H1 (cell line): ENCODE data around the gene OXA1L. TPM values are rescaled to one million over a fixed set of nuclear protein-coding genes. Genes with fewer than 3 reads are reported as not detected.

Experiments
- ASH2L ChIP-seq: fragments of 200-600, 300-600 bp; sonication (generic); IDR thresholded peaks from one replicate; pipeline ENCODE4 v1.7.1; 2017; ENCODE audit warnings: low read length
- EP300 ChIP-seq, 2 experiments: IDR thresholded peaks; 1 replicate in 1 of 2; 2 replicates in 1 of 2; pipeline ENCODE4 v1.6.1; 2011 to 2012; ENCODE audit warnings: low read depth in 2 of 2, low read length in 2 of 2, mild to moderate bottlenecking in 2 of 2, borderline replicate concordance in 1 of 2, inconsistent platforms in 1 of 2, moderate library complexity in 1 of 2
- KDM1A ChIP-seq: fragments of 200-600, 300-600 bp; sonication (generic); IDR thresholded peaks from 2 replicates; pipeline ENCODE4 v1.7.1; 2016; ENCODE audit warnings: mild to moderate bottlenecking, low read length, borderline replicate concordance
- RNF2 ChIP-seq: fragments of 200-900, 300-1000 bp; sonication (generic); IDR thresholded peaks from 2 replicates; pipeline ENCODE4 v1.7.1; 2016; ENCODE audit warnings: borderline replicate concordance, low read depth, mild to moderate bottlenecking, antibody characterized with exemption, low read length; ENCODE audit not compliant: poor library complexity, severe bottlenecking; ENCODE audit errors: missing control alignments
- RXRA ChIP-seq: IDR thresholded peaks from 2 replicates; pipeline ENCODE4 v1.6.1; 2011; ENCODE audit warnings: low read depth, mild to moderate bottlenecking, low read length, moderate library complexity; ENCODE audit not compliant: insufficient read depth
- polyA plus RNA-seq, 7 experiments: library from polyadenylated mRNA; depleted of rRNA in 3 of 7; stranded (reverse) in 5 of 7; unstranded in 2 of 7; fragments of >200 nt in 5 of 7; fragments of 200-250 nt in 2 of 7; gene quantifications; 1 replicate in 5 of 7; 2 replicates in 1 of 7; 4 replicates in 1 of 7; pipeline versions ENCODE4 v1.2.1 to v1.2.3, GENCODE V29; 2011 to 2013; ENCODE audit warnings: missing spikeins in 2 of 7, mixed read lengths in 2 of 7
- total RNA-seq: library from RNA; stranded (reverse); fragmentation: NEBNext Ultra II Directional; extraction: Animal tissue kit (Norgen Biotek cat#: 25700); gene quantifications from 2 replicates; pipeline ENCODE4 v1.2.1, GENCODE V29; 2021

The OXA1L gene
- total and polyA plus RNA-seq, 2 of the 8 experiments (the other 6 are each of a cell fraction or from before 2014, with no cell fraction given): 125 to 199 TPM

GRCh38 chr14:22802860-22803686 lies 36.6 kb downstream of the OXA1L start (continued):
- TF ChIP-seq RXRA: no peak
- no peak for TF ChIP-seq ASH2L
- TF ChIP-seq RNF2: no peak
- no peak for TF ChIP-seq KDM1A
- no peak for TF ChIP-seq EP300 (IDR thresholded peaks at IDR 0.05; ENCODE audit: borderline replicate concordance in 1 of 2, low read depth in 2 of 2, low read length in 2 of 2)
